Measurements from ENCODE around the gene SMARCE1. TPM values are rescaled to one million over a fixed set of nuclear protein-coding genes. Genes with fewer than 3 reads are reported as not detected.
A peak's percentile ranks its signal among the peaks of the same experiment; 100 is the strongest.
"Not testable (repeated sequence)": the region's sequence is repeated elsewhere in the genome, so short reads cannot be mapped to it uniquely, and the experiment has no call there.

SMARCE1 gene
- total RNA-seq, 1 donor from 2014 or later = 101 TPM

DNA sequence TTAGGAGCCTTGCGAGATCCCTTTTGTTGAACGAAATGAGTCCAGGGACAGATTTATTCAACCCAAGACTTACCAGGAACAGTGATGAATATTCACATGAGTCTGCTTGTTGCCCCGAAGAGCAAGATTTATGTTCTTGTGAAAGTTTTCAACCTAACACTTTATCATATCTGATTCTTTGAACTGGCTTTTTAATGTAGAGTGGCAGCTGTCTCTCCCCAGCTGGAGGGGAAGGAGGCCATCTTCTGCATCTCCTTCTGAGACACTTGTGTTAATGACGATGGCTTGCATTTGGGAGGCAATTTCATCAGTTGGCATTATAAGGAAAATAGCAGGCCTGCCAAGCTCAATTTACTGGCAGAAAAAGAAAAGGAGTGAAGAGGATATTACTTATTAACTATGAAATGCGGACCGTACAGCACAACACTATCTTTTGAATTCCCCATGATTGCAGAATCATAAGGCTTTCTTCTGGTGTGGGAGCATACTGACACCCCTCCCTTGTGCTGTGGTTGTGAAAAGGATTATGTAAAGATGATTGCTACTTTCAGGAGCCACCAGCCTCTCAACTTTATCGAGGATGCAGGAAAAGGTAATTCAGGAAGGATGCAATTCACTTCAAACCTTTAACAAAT lies 35.7 kb downstream of the SMARCE1 start:
- no peak for DNase-seq

DNA sequence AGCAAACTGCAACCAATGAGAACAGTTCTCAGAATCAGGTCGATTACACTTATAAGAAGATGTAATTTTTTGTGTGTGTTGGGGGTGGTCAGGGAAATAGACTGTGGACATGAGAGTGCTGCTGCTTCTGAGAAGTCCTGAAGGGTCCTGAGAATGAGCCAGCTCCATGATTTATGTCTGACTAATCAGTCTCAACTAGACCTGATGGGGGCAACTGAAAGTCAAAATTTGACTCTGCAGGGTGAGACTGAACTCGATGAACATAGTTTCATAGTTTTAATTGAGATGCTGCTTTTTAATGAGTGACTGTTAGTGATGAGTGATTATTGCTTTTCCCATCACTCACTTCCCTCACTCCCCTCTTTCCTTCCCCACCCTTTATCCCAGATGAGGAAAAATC lies 37.3 kb downstream of the SMARCE1 start:
- DNase-seq = no peak

DNA sequence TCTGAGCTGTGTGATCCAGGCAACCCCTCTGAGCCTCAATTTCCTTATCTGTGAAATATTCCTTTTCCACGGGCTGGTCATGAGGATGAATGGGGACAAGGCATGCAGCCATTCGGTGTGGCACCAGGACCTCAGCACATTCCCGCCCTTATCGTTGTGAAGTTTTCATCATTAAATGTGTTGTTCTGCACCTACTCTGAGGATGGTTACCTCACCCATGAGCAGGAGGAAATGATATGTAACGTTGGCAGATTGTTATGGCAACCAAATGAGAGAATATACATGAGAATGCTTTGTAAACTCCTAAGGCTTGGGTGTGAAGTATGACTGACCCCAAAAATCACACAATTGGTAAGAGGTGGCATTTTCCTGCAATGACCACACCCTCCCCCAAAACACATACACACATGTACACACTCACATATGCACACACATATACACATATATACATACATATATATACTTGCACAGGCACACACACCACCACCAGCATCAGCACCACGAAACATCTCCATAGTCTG lies 39.5 kb downstream of the SMARCE1 start:
- no peak for DNase-seq

DNA sequence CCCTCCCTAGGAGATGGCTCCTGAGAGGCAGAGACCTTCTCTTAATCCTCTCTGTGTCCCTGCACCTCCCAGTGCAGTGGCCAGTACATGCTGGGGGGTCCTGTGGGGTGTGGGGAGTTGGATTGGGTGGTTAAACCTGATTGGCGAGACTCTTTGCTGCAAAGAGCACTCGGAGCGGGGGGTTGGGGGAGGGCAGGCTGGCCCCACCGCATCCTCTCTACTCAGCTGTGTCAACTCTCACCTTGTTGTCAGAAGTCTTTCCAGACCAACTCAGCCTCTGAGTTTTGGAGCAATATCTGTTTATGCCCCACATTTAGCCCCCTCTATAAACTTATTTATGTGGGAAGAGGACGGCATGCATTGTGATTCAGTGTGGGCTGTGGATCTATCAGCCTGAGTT lies 40.0 kb downstream of the SMARCE1 start:
- no peak for DNase-seq

DNA sequence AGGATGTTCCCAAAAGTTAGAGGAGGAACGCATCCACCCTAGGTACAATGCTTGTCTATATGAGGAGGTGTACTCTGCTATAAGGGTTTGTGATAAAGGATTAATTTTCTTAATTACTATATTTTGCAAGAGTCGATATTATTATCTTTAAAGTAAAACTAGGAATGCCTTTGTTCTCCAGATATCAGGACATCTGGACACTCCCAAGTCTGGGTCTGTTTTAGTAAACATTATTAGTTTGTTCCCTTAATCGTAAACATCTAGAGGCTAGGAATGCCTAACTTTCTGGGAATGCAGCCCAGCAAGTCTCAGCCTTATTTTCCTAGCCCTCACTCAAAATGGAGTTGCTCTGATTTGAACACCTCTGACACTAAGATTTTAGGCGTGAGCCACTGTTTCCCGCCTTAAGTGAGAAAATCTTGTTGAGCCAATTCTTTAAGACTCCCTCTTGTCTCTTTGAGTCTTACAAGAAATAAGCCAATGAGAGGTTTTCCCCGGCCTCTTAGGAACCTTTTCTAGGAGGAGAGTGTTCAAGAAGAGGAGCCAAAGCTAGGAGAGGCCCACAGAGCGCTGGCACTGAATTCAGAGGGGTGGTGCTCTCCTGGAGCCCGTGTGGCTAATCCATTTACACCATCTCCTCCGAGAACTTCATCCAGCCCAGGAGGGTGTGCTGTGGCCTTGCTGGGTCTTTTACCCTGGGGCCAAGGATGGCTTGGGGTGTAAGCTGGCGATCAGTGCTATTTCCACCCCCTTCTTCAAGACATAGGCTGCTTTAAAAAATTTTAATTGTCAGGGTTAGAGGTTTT lies 40.9 kb downstream of the SMARCE1 start:
- no peak for DNase-seq

DNA sequence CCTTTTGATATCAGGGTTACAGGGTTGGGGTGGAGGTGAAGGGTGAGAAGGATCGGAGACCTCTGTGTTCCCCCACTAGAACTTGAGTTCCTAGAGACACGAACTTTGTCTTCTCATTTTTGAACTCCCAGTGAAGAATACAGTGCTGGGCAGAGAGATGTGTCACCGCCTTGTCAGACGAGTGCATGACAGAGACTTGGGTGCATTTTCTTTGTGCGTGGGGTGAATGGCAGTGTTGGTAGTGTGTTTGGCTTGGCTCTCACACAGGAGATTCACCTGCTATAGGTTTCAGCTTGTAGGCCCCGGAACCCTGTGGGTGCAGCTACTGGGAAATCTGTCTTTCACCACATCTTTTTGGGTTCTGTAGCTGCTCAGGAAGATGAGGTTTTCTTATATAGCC lies 42.3 kb downstream of the SMARCE1 start:
- DNase-seq = no peak

DNA sequence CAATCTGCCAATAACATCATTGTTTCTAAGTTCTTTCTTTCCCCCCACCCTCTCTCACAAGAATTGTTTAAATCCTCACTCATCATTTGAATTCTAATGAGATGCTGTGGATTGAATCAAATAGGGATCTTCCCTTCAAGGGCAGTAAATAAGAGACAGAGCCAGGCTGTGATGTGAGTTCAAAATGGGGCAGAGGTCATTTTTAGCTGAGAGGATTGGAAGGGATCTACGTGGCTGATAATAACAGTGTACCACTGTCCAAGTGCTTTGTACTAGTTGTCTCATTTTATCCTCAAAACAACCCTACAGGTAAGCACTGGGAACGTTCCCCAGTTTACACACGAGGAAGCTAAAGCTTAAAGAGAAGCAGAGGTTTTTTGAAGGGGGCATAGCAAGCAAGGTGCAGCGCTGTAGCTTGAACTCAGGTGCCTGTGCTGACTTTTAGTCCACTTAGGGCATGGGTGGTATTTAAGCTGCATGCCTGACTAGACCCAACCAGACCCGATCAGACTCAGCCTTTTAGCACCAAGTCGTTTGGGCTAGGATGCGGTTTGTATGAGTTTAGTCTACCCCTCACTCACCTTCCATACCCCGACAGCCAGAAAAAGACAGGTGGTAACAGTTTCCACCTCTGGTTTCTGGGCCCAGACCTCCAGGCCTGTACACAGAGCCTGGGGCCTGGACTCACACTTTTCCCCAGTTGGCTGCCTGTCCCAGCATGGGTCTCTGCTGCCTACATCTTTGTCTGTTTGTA lies 43.1 kb downstream of the SMARCE1 start:
- no peak for DNase-seq

DNA sequence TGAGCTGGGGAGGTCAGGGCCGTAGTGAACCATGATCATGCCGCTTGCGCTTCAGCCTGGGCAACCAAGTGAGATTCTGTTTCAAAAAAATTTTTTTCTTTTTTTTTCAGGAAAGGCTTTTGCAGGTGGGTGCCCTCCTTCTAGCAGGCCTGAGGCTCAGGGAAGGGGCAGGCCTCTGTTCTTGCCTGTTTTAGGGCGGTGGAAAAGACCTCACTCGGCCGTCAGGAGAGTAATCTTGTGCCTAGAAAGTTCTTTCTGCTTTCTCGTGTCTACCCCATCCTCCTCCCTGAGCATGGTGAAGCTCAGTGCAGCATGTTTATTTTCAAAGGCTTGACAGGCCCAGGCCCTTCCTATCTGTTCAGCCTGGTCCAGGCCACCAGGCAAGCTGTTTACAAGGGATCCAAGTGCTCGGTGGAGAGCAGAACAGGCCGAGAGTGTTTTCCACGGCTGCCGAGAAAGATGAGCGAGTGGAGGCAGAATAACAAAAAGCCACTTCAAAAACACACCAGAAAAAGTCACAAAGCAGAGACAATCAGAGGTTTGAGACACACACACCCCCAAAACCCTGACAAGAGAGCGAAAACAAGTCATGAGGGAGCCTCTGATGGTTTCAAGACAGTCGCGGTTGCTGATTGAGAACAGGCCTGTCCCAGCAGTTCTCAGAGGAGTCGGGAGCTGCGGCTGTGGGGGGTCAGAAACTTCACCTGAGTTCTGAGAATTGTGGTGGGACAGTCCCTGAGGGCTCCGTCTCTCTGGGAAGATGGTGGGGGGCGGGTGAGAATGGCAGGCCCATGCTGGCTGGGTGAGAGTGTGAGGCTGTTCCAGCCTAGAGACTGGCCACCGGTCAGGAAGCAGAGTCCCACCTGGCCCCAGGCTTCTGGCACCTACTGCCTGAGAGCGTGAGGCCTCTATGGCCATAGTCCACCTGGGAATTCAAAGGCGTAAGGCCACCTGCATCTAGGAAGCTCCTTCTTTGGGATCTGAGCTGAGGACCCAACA lies 44.9 kb downstream of the SMARCE1 start:
- DNase-seq = no peak

DNA sequence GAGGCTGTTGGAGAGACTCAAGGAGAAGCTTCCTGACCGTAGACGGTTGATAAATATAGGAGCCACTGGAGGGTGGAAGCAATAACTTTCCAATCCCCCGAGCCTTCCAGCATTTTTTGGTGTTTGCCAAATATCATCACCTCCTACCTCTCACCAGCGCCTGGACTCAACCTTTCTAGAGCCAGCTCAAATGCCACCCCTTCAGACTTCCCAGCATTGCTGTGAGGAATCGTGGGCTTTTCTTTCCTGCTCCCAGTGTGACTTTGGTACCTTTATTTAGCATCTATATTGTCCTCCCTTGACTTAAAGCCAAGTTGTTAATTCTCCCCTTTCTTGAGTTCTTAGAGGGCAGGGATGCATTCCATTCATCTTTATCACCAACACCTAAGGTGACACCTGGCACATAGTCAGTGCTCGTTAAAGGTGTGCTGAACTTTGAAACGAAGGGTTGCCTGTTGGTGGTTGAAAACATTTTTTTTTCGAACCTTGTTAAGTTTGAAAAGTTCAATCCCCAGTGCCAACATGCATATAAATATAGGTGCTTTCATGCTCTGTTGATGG lies 47.1 kb downstream of the SMARCE1 start:
- no peak for DNase-seq

DNA sequence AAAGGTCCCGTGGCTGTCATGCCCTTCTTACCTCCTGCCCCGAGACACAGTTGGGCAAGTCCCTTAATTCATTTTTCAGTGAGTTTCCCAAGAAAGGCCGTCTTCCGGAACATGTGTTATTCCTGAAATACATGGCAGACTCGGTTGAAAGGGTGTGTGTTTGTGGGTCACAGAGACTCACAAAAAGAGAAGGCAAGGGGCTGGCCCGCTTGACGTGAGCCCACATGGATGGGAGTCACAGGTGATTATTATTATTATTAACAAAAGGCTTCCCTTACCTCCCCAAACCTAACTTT lies 48.2 kb downstream of the SMARCE1 start:
- DNase-seq = no peak

DNA sequence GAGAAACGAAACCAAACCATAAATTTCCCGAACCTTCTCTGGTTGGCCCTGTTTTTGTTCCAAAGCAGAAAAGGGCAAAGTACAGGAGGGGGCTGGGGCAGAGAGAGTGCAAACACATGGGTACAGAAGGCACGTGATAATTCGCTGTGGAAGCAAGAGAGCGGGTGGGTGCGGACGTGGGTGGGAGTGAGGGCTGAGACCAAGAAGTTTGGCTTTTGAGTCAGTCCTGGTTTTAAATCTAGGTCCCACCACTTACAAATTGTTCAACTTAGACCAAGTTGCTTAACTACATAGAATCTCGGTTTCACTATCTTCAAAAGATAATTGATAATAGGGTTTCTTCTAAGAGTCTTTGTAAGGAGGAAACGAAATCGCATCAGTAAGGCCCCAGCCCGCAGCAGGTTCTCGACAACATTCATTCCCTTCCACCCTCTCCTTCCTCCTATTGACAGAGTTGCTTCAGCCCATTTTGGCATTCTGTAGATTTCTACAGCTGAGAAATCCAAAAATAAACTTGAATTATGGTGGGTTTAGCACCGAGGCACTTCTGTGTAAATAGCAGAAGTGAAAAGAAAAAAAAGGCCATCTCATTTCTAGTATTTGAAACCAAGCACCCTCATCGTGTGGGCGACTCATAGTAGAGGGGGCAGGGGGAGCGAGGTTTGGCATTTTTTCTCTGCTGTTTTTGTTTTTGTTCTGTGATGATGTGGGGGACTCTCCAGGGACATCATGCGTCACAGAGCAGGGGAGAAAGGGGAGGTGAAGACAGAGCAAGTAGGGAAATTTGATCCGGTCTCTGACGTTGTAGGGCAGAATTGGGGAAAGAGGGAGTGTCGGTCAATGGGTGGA lies 48.8 kb downstream of the SMARCE1 start:
- peak; percentile 17 for DNase-seq

DNA sequence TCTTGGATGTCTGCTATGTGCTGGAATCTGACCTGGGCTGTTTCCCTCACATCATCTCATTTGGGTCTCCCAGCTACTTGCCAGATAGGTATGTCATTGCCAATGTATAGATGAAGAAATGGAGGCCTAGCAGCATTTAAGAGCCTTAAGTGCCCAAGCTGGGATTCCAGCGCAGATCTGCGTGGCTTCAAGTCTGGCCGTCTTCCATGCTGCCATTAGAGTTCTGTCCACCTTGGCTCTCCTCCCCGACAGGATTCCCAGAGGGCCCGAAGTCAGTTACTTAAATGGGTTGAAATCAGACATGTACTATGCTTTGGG lies 49.4 kb downstream of the SMARCE1 start:
- no peak for DNase-seq

DNA sequence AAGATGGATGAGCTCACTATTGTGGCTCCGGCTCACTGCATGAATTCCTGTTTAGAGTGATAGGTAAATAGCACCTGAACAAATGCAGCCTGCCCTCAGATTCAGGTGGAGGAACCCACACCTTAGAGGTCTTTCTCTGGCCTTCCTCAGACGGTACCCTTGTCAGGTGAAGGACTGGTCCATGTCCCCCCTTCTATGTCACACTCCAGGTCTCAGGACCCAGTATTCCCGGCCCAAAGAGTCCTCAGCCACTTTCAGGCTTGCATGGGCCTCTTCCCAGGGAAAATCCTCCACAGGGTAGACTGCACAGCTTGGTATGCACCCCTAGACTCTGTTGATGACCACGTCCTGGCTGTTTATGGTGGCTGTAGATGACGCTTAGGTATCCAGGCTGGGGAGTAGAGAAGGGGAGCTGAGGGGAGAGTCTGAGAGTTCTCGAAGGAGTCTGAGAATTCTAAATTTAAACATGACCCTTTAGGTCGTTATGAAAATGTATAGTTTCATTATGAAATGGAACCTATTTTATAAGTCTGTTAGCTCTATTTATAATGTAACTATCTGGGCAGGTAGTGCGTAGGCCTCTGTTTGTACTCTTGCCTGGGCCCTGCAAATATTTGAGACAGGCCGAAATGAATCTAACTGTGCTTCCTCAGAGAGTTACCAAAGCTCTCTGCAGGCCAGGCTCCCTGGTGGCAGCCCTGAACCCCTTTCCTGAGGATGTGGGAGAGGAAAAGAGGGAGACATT lies 49.9 kb downstream of the SMARCE1 start:
- no peak for DNase-seq

DNA sequence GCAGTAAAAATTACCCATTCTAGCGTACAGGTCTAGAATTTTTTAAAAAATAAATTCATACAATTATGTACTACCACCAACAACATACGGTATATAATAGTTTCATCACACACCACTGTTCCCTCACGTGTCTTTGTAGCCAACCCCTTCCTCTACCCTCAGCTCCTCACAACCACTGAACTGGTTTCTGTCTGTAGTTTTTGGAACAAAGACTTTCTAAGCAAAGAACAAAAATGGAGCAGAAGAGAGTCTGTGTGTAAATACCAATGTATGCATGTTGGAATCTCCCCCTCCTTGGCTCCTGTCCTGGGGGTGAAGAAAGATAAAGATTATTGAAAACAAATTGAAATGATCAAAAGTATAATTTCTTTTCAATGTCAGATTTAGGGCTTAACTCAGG lies 50.5 kb downstream of the SMARCE1 start:
- no peak for DNase-seq

DNA sequence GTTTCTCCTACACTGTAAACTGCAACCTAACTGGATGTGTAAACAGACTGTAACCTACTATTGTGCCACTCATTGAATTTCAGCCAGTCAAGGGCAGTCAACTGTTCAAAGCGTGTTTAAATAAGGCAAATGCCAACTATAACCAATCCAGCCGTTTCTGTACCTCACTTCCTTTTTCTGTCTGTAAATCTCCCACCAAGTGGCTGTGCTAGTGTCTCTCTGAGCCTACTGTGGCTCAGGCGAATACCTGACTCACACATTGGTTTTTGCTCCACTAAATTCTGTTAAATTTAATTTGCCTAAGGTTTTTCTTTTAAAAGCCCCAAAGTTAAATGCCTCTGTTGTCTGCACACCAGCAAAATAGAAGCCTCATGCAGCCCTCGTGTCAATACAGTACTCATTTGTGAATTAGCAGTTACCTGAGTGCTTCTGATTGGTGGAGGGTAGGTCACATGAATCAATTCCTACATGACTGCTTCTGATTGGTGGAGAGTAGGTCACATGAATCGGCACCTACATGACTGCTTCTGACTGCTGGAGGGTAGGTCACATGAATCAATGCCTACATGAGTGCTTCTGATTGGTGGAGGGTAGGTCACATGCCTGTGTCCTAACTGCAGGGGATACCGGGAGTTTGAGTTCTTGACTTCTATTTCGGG lies 51.2 kb downstream of the SMARCE1 start:
- DNase-seq = no peak

DNA sequence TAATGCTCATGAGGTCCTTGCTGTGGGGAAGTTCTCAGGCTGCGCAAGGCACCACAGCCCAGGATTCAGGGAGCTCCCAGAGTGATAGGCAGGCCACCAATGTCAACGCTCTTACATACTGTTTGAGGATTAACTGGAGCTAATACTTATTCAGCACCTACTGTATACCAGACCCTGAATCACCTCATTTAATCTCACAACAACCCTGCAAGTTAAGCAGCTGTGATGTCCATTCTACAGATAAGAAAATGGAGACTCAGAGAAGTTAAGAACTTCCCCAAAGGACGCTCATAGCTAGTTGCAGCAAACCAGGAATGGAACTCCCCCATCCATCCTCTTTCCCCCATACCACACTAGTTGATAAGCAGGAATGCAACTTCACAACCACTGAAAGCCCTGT lies 56.9 kb downstream of the SMARCE1 start:
- no peak for DNase-seq

DNA sequence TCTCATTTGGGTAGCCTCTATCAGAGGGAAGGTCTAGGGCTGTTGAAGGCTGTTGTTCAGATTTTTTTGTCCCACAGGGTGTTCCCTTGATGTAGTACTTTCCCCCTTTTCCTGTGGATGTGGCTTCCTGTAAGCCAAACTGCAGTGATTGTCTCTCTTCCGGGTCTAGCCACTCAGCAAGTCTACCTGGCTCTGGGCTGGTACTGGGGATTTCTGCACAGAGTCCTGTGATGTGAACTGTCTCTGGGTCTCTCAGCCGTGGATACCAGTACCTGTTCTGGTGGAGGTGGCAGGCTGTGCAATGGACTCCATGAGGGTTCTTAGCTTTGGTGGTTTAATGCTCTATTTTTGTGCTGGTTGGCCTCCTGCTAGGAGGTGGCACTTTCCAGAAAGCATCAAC lies 59.1 kb downstream of the SMARCE1 start:
- DNase-seq = no peak

DNA sequence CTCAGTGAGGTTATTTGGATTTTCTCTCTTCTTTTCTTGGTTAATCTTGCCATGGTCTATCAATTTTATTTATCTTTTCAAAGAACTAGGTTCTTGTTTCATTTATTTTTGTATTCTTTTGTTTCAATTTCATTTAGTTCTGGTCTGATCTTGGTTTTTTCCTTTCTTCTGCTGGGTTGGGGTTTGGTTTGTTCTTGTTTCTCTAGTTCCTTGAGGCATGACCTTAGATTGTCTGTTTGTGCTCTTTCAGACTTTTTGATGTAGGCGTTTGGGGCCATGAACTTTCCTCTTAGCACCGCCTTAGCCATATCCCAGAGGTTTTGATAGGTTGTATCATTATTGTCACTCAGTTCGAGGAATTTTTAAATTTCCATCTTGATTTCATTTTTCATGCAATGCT lies 61.4 kb downstream of the SMARCE1 start:
- not testable (repeated sequence) for DNase-seq

DNA sequence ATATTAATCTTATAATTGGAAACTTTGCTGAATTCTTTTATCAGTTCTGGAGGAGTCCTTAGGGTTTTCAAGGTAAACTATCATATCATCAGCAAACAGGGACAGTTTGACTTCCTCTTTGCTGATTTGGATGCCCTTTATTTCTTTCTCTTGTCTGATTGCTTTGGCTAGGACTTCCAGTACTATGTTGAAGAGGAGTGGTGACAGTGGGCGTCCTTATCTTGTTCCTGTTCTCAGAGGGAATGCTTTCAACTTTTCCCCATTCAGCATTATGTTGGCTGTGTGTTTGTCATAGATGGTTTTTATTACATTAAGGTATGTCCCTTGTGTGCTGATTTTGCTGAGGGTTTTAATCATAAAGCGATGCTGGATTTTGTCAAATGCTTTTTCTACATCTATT lies 62.7 kb downstream of the SMARCE1 start:
- not testable (repeated sequence) for DNase-seq
